ENCODE data around the gene TICAM2.

- no peak for TF ChIP-seq CTCF (IDR thresholded peaks at IDR 0.05)
- TF ChIP-seq EZH2 (IDR thresholded peaks at IDR 0.05; ENCODE audit: borderline replicate concordance, insufficient read depth, low read depth, low read length, poor library complexity, severe bottlenecking) = no peak
Observed at GRCh38 chr5:115623658-115624057, 21.4 kb upstream of the TICAM2 start.

All from B cell (primary cell).